ENCODE results near the gene SARS2.

Gene SARS2

GRCh38 chr19:38915329-38916321, 14.9 kb downstream of the SARS2 start:
- TF ChIP-seq CTCF (IDR thresholded peaks at IDR 0.05; ENCODE audit: poor library complexity, severe bottlenecking), result no peak
- Histone ChIP-seq H3K27me3 (ENCODE audit: insufficient read depth, poor library complexity, severe bottlenecking) (no peaks in the 10 kb centered on the region), H3K4me1 (ENCODE audit: insufficient read depth, poor library complexity, severe bottlenecking) (no peaks in the 10 kb centered on the region), H3K4me3 (ENCODE audit: severe bottlenecking) (no peak overlapping the region), H3K27ac (ENCODE audit: poor library complexity, severe bottlenecking) (no peak overlapping the region), H3K36me3 (ENCODE audit: low read depth) (no peaks in the 10 kb centered on the region), H3K9me3 (ENCODE audit: severe bottlenecking) (no peaks in the 10 kb centered on the region)
- ATAC-seq (ENCODE audit: low read depth) (no peak), DNase-seq (ENCODE audit: low spot score) (no peak)

- Histone ChIP-seq H3K27me3 (ENCODE audit: insufficient read depth, poor library complexity, severe bottlenecking) (no peaks in the 10 kb centered on the region), H3K36me3 (ENCODE audit: low read depth) (no peaks in the 10 kb centered on the region), H3K9me3 (ENCODE audit: severe bottlenecking) (no peaks in the 10 kb centered on the region), H3K4me1 (ENCODE audit: insufficient read depth, poor library complexity, severe bottlenecking) (no peaks in the 10 kb centered on the region), H3K4me3 (ENCODE audit: severe bottlenecking) (no peak overlapping the region), H3K27ac (ENCODE audit: poor library complexity, severe bottlenecking) (no peak overlapping the region)
- ATAC-seq (ENCODE audit: low read depth) (no peak), DNase-seq (ENCODE audit: low spot score) (no peak)
- TF ChIP-seq CTCF (IDR thresholded peaks at IDR 0.05; ENCODE audit: poor library complexity, severe bottlenecking), result no peak
Observed at GRCh38 chr19:38913958-38914357, 16.6 kb downstream of the SARS2 start.

- Histone ChIP-seq H3K27ac (ENCODE audit: poor library complexity, severe bottlenecking) (no peak overlapping the region), H3K27me3 (ENCODE audit: insufficient read depth, poor library complexity, severe bottlenecking) (no peaks in the 10 kb centered on the region), H3K36me3 (ENCODE audit: low read depth) (no peaks in the 10 kb centered on the region), H3K4me3 (ENCODE audit: severe bottlenecking) (no peak overlapping the region), H3K9me3 (ENCODE audit: severe bottlenecking) (no peaks in the 10 kb centered on the region), H3K4me1 (ENCODE audit: insufficient read depth, poor library complexity, severe bottlenecking) (no peaks in the 10 kb centered on the region)
- no peak for TF ChIP-seq CTCF (IDR thresholded peaks at IDR 0.05; ENCODE audit: poor library complexity, severe bottlenecking)
- DNase-seq (ENCODE audit: low spot score) (no peak), ATAC-seq (ENCODE audit: low read depth) (no peak)
Observed at GRCh38 chr19:38912600-38913514, 17.7 kb downstream of the SARS2 start.

- DNase-seq (ENCODE audit: low spot score), result no peak
- ATAC-seq (ENCODE audit: low read depth), result peak; percentile 15; the same call in 1 of the 3 replicates
- Histone ChIP-seq H3K4me1 (ENCODE audit: insufficient read depth, poor library complexity, severe bottlenecking) (no peaks in the 10 kb centered on the region), H3K4me3 (ENCODE audit: severe bottlenecking) (no peak overlapping the region), H3K36me3 (ENCODE audit: low read depth) (no peaks in the 10 kb centered on the region), H3K27me3 (ENCODE audit: insufficient read depth, poor library complexity, severe bottlenecking) (no peaks in the 10 kb centered on the region), H3K27ac (ENCODE audit: poor library complexity, severe bottlenecking) (no peak overlapping the region), H3K9me3 (ENCODE audit: severe bottlenecking) (no peaks in the 10 kb centered on the region)
- no peak for TF ChIP-seq CTCF (IDR thresholded peaks at IDR 0.05; ENCODE audit: poor library complexity, severe bottlenecking)
Observed at GRCh38 chr19:38911388-38912001, 19.1 kb downstream of the SARS2 start.

Measured in RWPE2 (cell line).